H1 (cell line): ENCODE data around the gene TMEM30A. TPM values are rescaled to one million over a fixed set of nuclear protein-coding genes. Genes with fewer than 3 reads are reported as not detected.

Source experiments
- CTCF ChIA-PET: fragments of 300-600 bp; sonication (Branson Sonifier 250); formaldehyde crosslinking; loops from one replicate; lab custom pipeline; 2021; ENCODE audit not compliant: partially characterized antibody; lab: Charles Lee
- POLR2A ChIA-PET: fragments of 300-600 bp; sonication (Branson Sonifier 250); formaldehyde crosslinking; loops from one replicate; lab custom pipeline; 2021; ENCODE audit warnings: inconsistent platforms; ENCODE audit not compliant: partially characterized antibody; lab: Charles Lee
- DNase-seq, 2 experiments: peaks; one replicate each; pipeline versions ENCODE4 v3.0.0 to v3.0.0-alpha.2; 2010 to 2022; ENCODE audit warnings: low spot score in 2 of 2, low read depth in 1 of 2, mixed read lengths in 1 of 2
- FAIRE-seq: peaks from 2 replicates; lab custom pipeline; 2011; peaks lifted over from hg19 to GRCh38; lab: Jason Lieb, UNC
- H2AFZ ChIP-seq: 2 replicates; pipeline ENCODE4 v1.8.1; 2012; ENCODE audit warnings: low read length, inconsistent platforms
- H2AK5ac ChIP-seq: 2 replicates; pipeline ENCODE4 v1.6.1; 2013; ENCODE audit warnings: low read depth, low read length
- H2BK120ac ChIP-seq: replicated peaks from 2 replicates; pipeline ENCODE3; 2013; ENCODE audit warnings: low read depth, low read length, inconsistent platforms
- H2BK12ac ChIP-seq: 2 replicates; pipeline ENCODE4 v1.6.1; 2013; ENCODE audit warnings: low read depth, low read length
- H2BK15ac ChIP-seq: 2 replicates; pipeline ENCODE4 v1.6.1; 2013; ENCODE audit warnings: low read length
- H2BK20ac ChIP-seq: 2 replicates; pipeline ENCODE4 v1.6.1; 2013; ENCODE audit warnings: low read length
- H2BK5ac ChIP-seq: 2 replicates; pipeline ENCODE4 v1.6.1; 2013; ENCODE audit warnings: low read depth, low read length
- H3K14ac ChIP-seq: 2 replicates; pipeline ENCODE4 v1.6.1; 2013; ENCODE audit warnings: inconsistent platforms; ENCODE audit not compliant: insufficient read length
- H3K18ac ChIP-seq: 2 replicates; pipeline ENCODE4 v1.6.1; 2013; ENCODE audit warnings: low read length; ENCODE audit errors: extremely low read depth
- H3K23ac ChIP-seq: 2 replicates; pipeline ENCODE4 v1.6.1; 2013; ENCODE audit warnings: inconsistent platforms; ENCODE audit not compliant: insufficient read length
- H3K23me2 ChIP-seq: 2 replicates; pipeline ENCODE4 v1.6.1; 2013; ENCODE audit warnings: low read depth, low read length
- H3K27ac ChIP-seq: 2 replicates; pipeline ENCODE4 v1.6.1; 2011; ENCODE audit warnings: low read depth, low read length, inconsistent platforms
- H3K27me3 ChIP-seq, 4 experiments: replicated peaks in 1 of 4; 1 replicate in 1 of 4; 2 replicates in 3 of 4; pipeline versions ENCODE4 v1.6.1 to v1.8.1; 2011 to 2013; ENCODE audit warnings: low read length in 3 of 4, mild to moderate bottlenecking in 3 of 4, inconsistent platforms in 2 of 4, mixed read lengths in 2 of 4, moderate library complexity in 1 of 4; ENCODE audit not compliant: control insufficient read depth in 3 of 4, insufficient read depth in 3 of 4; ENCODE audit errors: extremely low read depth in 1 of 4
- H3K36me3 ChIP-seq, 4 experiments: 2 replicates each; pipeline versions ENCODE4 v1.6.1 to v1.8.1; 2011 to 2013; ENCODE audit warnings: mild to moderate bottlenecking in 4 of 4, low read length in 3 of 4, moderate library complexity in 2 of 4, control low read depth in 1 of 4, inconsistent platforms in 1 of 4; ENCODE audit not compliant: insufficient read depth in 4 of 4, control insufficient read depth in 2 of 4
- H3K4ac ChIP-seq: replicated peaks from 2 replicates; pipeline ENCODE3; 2013; ENCODE audit warnings: low read length, low read depth, mixed read lengths, inconsistent platforms; ENCODE audit not compliant: insufficient read length
- H3K4me1 ChIP-seq, 4 experiments: replicated peaks in 1 of 4; 1 replicate in 1 of 4; 2 replicates in 3 of 4; pipeline versions ENCODE4 v1.6.1 to v1.8.1; 2011 to 2013; ENCODE audit warnings: low read length in 3 of 4, inconsistent platforms in 2 of 4, mixed read lengths in 1 of 4; ENCODE audit not compliant: insufficient read depth in 4 of 4, control insufficient read depth in 3 of 4
- H3K4me2 ChIP-seq, 2 experiments: 2 replicates each; pipeline versions ENCODE4 v1.6.1 to v1.8.1; 2011 to 2013; ENCODE audit warnings: low read depth in 2 of 2, low read length in 2 of 2, control low read depth in 1 of 2, inconsistent platforms in 1 of 2, mild to moderate bottlenecking in 1 of 2; ENCODE audit not compliant: insufficient read depth in 1 of 2
- H3K4me3 ChIP-seq, 4 experiments: fragments of 200-600, 300-600 bp in 1 of 4; sonication (generic), shearing (Covaris generic), sonication (Bioruptor Twin) in 1 of 4; 2 replicates each; pipeline versions ENCODE4 v1.5.1 to v1.8.1; 2011 to 2016; ENCODE audit warnings: low read length in 4 of 4, low read depth in 3 of 4, control low read depth in 2 of 4, inconsistent platforms in 2 of 4, mild to moderate bottlenecking in 2 of 4, mixed read lengths in 1 of 4, moderate library complexity in 1 of 4; ENCODE audit not compliant: insufficient read depth in 2 of 4; ENCODE audit errors: extremely low read depth in 1 of 4
- H3K56ac ChIP-seq: replicated peaks from 2 replicates; pipeline ENCODE3; 2013; ENCODE audit warnings: low read depth, mild to moderate bottlenecking, mixed read lengths, low read length, inconsistent platforms; ENCODE audit not compliant: insufficient read length
- H3K79me1 ChIP-seq: 2 replicates; pipeline ENCODE4 v1.6.1; 2013; ENCODE audit warnings: low read depth, low read length, control low read depth
- H3K79me2 ChIP-seq, 2 experiments: 2 replicates each; pipeline versions ENCODE4 v1.6.1 to v1.8.1; 2012 to 2013; ENCODE audit warnings: low read length in 2 of 2, mild to moderate bottlenecking in 2 of 2, inconsistent platforms in 1 of 2; ENCODE audit not compliant: insufficient read depth in 2 of 2, control insufficient read depth in 1 of 2
- H3K9ac ChIP-seq, 4 experiments: replicated peaks in 1 of 4; 1 replicate in 1 of 4; 2 replicates in 3 of 4; pipeline versions ENCODE4 v1.6.1 to v1.8.1; 2011 to 2013; ENCODE audit warnings: low read depth in 3 of 4, low read length in 3 of 4, control low read depth in 2 of 4, mild to moderate bottlenecking in 2 of 4, moderate library complexity in 2 of 4, inconsistent platforms in 1 of 4; ENCODE audit errors: extremely low read depth in 1 of 4
- H3K9me3 ChIP-seq, 2 experiments: 2 replicates each; pipeline versions ENCODE4 v1.6.1 to v1.8.1; 2012 to 2013; ENCODE audit warnings: mild to moderate bottlenecking in 2 of 2, moderate library complexity in 2 of 2, control low read depth in 1 of 2, inconsistent platforms in 1 of 2, low read depth in 1 of 2, low read length in 1 of 2, mixed read lengths in 1 of 2; ENCODE audit not compliant: insufficient read depth in 2 of 2
- H4K20me1 ChIP-seq, 2 experiments: replicated peaks in 1 of 2; 2 replicates each; pipeline versions ENCODE3 to v1.8.1; 2011 to 2013; ENCODE audit warnings: inconsistent platforms in 2 of 2, low read length in 2 of 2, mild to moderate bottlenecking in 1 of 2; ENCODE audit not compliant: insufficient read depth in 2 of 2, control insufficient read depth in 1 of 2
- H4K5ac ChIP-seq: 2 replicates; pipeline ENCODE4 v1.6.1; 2013; ENCODE audit warnings: low read length, low read depth, mixed read lengths, inconsistent platforms; ENCODE audit not compliant: insufficient read length
- H4K8ac ChIP-seq: 2 replicates; pipeline ENCODE4 v1.8.0; 2013; ENCODE audit warnings: mild to moderate bottlenecking, moderate library complexity, low read length, inconsistent platforms; ENCODE audit not compliant: insufficient read depth; ENCODE audit errors: extremely low read depth
- H4K91ac ChIP-seq: replicated peaks from 2 replicates; pipeline ENCODE3; 2013; ENCODE audit warnings: low read length, mixed read lengths, inconsistent platforms; ENCODE audit not compliant: insufficient read length
- JUND ChIP-seq: IDR thresholded peaks from 2 replicates; pipeline ENCODE4 v1.6.1; 2011; ENCODE audit warnings: mild to moderate bottlenecking, improper control_type of control experiment, low read length
- RAD21 ChIP-seq, 2 experiments: IDR thresholded peaks in 1 of 2; conservative IDR thresholded peaks in 1 of 2; 2 replicates each; pipeline ENCODE4 v1.6.1; 2011; ENCODE audit warnings: low read depth in 2 of 2, low read length in 2 of 2, improper control_type of control experiment in 1 of 2, inconsistent platforms in 1 of 2, mild to moderate bottlenecking in 1 of 2, moderate library complexity in 1 of 2
- WGBS, 2 experiments: shearing (Covaris generic) in 1 of 2; methylation state at CpG; one replicate each; pipeline versions ENCODE4 v1.1.6 to v1.1.7; 2013 to 2015; ENCODE audit warnings: low lambda C conversion rate in 2 of 2, mixed read lengths in 2 of 2, inconsistent platforms in 1 of 2, low coverage in 1 of 2, missing lambda C conversion rate in 1 of 2; ENCODE audit not compliant: insufficient replicate concordance in 2 of 2, insufficient coverage in 1 of 2, insufficient read length in 1 of 2; ENCODE audit errors: extremely low coverage in 1 of 2, missing lambda C conversion rate in 1 of 2; 5-methylcytosine and 5-hydroxymethylcytosine counted together
- polyA plus RNA-seq, 7 experiments: library from polyadenylated mRNA; depleted of rRNA in 3 of 7; stranded (reverse) in 5 of 7; unstranded in 2 of 7; fragments of >200 nt in 5 of 7; fragments of 200-250 nt in 2 of 7; gene quantifications; 1 replicate in 5 of 7; 2 replicates in 1 of 7; 4 replicates in 1 of 7; pipeline versions ENCODE4 v1.2.1 to v1.2.3, GENCODE V29; 2011 to 2013; ENCODE audit warnings: missing spikeins in 2 of 7, mixed read lengths in 2 of 7
- total RNA-seq: library from RNA; stranded (reverse); fragmentation: NEBNext Ultra II Directional; extraction: Animal tissue kit (Norgen Biotek cat#: 25700); gene quantifications from 2 replicates; pipeline ENCODE4 v1.2.1, GENCODE V29; 2021

The TMEM30A gene
- total and polyA plus RNA-seq, 2 of the 8 experiments (the other 6 are each of a cell fraction or from before 2014, with no cell fraction given), result 10.5 to 71.0 TPM

DNA sequence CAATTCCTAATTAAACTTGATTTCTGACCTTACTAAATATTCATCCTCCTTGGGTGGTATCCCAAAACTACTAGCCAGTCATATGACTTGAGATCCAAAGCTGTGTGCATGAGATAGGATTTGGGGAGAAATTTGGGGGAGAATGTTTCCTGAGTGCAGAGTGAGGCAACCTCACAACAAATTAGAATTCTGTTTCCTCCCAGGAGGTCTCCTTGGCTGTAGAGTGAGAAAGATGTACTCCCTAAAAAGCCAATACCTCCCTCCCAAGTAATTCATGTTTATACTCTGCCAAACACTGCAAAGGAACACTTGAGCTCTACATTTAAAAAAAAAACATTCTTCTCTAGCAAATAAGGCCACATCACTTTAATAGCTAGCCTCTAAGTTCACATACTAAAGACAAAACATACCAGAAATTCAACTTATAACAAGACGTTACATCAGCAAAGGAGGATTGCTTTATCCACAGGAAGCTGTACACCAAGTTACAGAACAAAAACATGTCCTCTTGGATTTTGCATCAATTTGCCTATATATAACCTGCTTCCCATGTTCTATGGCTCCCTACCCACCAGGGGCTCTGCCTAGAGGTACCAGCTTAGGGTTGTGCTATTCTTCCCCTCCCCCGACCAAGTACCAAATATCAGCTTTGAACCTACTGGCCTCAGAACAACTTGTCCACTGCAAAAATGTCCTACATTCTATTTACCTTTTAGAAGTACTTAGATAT, 15.4 kb upstream of the TMEM30A start:
- no peak overlapping the region for H3K27ac ChIP-seq
- H3K79me2 ChIP-seq, result no peaks in the 10 kb centered on the region
- H2BK15ac ChIP-seq, result no peak overlapping the region
- H3K79me1 ChIP-seq, result no peaks in the 10 kb centered on the region
- H3K14ac ChIP-seq, result no peak overlapping the region
- H3K23me2 ChIP-seq, result no peaks in the 10 kb centered on the region
- no peak overlapping the region for H3K56ac ChIP-seq
- no peaks in the 10 kb centered on the region for H3K27me3 ChIP-seq
- peaks cover 2 to 6% (median 2%) of the 10 kb centered on the region in 4 experiments; a peak in 3 of 7 replicates for H3K4me1 ChIP-seq
- H2BK5ac ChIP-seq, result no peak overlapping the region
- no peak overlapping the region for H2AFZ ChIP-seq
- H2BK120ac ChIP-seq, result no peak overlapping the region
- no peak overlapping the region for H2BK20ac ChIP-seq
- no peak overlapping the region for H4K8ac ChIP-seq
- no peak overlapping the region for H3K23ac ChIP-seq
- no peak overlapping the region for H3K4me2 ChIP-seq
- H4K20me1 ChIP-seq, result no peaks in the 10 kb centered on the region
- TF ChIP-seq JUND (no peak), RAD21 (IDR thresholded peaks at IDR 0.05 in 1 of 2, conservative IDR thresholded peaks at IDR 0.05 in 1 of 2; ENCODE audit: low read depth in 2 of 2, low read length in 2 of 2) (peak in 1 of 2 experiments; percentile 17; a peak in 1 of 4 replicates)
- H3K9ac ChIP-seq, result no peak overlapping the region
- DNase-seq, result no peak
- H3K36me3 ChIP-seq, result no peaks in the 10 kb centered on the region
- no peak overlapping the region for H4K91ac ChIP-seq
- ChIA-PET POLR2A (interaction anchor here (0.5 to 1.2 kb wide), 2 partner anchors 35 to 1511 kb away, joined by 3 to 4 read pairs; no protein-coding TSS in a partner anchor), CTCF (interaction anchor here (0.8 to 3.2 kb wide), 16 partner anchors 11 to 227 kb away, joined by 3 to 12 read pairs (median 4); no protein-coding TSS in a partner anchor)
- no peak overlapping the region for H3K4me3 ChIP-seq
- H3K4ac ChIP-seq, result no peak overlapping the region
- H2AK5ac ChIP-seq, result no peak overlapping the region
- 87% methylated on average over 2 of the region's 2 CpGs; no CpG with 5 or more reads in 1 of the 2 experiments for WGBS, 2 experiments
- no peak overlapping the region for H2BK12ac ChIP-seq
- no peak overlapping the region for H4K5ac ChIP-seq
- no peak overlapping the region for H3K18ac ChIP-seq
- no peak for FAIRE-seq
- H3K9me3 ChIP-seq, result no peaks in the 10 kb centered on the region
